Thyroid gland (tissue), 4 donors: Measurements from ENCODE around the gene MDM2.

Experiments
- POLR2A ChIP-seq, 2 donors: fragments of 450-650 bp; IDR thresholded peaks; one replicate each; pipeline ENCODE4 v1.6.1; 2017; ENCODE audit warnings: antibody characterized with exemption in 2 of 2, mild to moderate bottlenecking in 2 of 2, moderate library complexity in 1 of 2
- TF ChIP-seq, protein P1 (sequence below), 6 experiments: fragments of 200-600 bp in 3 of 6; fragments of 450-650 bp in 3 of 6; sonication (generic) in 3 of 6; IDR thresholded peaks; one replicate each; pipeline ENCODE4 v1.5.1; 2016 to 2019; ENCODE audit warnings: antibody characterized with exemption in 6 of 6, mild to moderate bottlenecking in 2 of 6, inconsistent platforms in 1 of 6, moderate library complexity in 1 of 6

DNA sequence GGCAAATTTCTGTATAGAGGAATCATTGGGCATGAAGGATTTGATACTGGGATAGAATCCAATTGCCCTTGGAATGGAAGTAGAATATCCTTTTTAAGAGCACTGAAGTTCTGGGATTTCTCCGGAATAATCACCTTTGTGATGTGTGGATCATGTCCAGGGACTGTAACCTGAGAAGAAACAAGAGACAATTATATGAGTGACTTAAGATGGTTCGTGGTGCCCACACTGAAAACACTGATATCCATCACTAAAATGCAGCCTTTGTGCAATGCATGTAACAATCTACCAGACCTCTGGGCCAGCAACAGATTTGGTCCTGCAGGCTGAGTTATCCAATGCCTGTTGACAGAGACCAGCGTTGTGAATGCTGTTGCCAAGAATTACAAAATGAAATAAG lies 48.5 kb downstream of the MDM2 start:
- TF ChIP-seq, protein P1, sequence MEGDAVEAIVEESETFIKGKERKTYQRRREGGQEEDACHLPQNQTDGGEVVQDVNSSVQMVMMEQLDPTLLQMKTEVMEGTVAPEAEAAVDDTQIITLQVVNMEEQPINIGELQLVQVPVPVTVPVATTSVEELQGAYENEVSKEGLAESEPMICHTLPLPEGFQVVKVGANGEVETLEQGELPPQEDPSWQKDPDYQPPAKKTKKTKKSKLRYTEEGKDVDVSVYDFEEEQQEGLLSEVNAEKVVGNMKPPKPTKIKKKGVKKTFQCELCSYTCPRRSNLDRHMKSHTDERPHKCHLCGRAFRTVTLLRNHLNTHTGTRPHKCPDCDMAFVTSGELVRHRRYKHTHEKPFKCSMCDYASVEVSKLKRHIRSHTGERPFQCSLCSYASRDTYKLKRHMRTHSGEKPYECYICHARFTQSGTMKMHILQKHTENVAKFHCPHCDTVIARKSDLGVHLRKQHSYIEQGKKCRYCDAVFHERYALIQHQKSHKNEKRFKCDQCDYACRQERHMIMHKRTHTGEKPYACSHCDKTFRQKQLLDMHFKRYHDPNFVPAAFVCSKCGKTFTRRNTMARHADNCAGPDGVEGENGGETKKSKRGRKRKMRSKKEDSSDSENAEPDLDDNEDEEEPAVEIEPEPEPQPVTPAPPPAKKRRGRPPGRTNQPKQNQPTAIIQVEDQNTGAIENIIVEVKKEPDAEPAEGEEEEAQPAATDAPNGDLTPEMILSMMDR (IDR thresholded peaks at IDR 0.05), result no peak
- TF ChIP-seq POLR2A (IDR thresholded peaks at IDR 0.05), result no peak
